ENCODE measurements around the gene LRRN4CL.
"Not testable (repeated sequence)": the region's sequence is repeated elsewhere in the genome, so short reads cannot be mapped to it uniquely, and the experiment has no call there.

Gene LRRN4CL

DNA sequence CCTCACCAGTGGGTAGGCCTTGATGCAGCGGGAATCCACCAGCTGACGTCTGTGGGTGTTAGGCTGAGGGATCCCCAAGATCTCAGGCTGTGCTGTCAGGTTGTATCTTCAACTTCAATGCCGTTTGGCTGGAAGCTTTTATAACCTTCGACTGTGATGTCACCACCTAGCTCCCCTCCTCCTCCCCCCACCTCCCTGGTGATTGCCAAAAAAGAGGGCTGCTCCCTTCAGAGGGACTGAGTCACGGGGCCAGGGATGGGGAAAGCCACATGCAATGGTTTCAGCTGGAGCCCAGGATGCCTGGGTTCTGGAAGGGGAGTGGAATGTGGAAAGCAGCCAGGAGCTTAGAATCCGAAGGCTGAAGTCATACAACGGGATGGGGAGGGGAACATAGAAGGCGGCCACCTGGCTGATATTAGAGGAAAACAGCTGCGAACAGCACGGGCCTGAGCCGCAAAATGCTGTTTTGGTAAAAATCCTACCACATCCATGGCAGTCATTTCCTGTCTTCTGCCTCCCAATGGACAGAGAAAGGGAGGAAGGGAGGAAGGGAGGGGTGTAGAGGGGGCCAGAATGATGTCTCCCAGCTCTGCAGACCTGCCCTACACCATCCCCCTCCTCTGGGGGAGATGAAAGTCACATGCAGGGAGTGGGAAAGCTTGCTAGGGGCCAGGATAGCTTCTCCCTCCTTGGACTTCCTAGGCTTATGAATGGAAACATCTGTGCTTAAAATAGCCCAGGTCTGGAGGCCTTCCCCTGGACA lies at the start of gene LRRN4CL:
LRRN4CL (minus strand) TSS at position 110 of the 763 bp plus-strand sequence. CDS start 1,022 bp downstream, outside the sequence.
- no peak for DNase-seq (ENCODE audit: low read depth in 2 of 3, low spot score in 2 of 3)

- no peak for DNase-seq (ENCODE audit: low read depth in 2 of 3, low spot score in 2 of 3)
Observed at GRCh38 chr11:62737196-62737595, 47.9 kb upstream of the LRRN4CL start.

DNA sequence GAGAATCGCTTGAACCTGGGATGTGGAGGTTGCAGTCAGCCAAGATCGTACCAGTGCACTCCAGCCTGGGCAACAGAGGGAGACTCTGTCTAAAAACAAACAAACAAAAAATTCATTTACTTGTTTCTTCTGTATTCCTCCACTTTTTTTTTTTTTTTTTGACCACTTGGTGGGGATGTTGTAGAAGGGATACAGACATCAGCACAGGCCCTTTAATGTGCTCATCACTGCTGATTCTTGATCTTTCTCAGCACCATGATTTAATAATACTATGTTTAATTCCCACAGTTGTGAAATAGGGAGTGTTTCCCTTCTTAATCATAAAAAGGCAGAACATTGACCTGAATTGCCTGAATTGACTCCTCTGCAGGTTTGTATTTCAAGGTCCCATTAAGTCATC lies 43.5 kb upstream of the LRRN4CL start:
- DNase-seq (ENCODE audit: low read depth in 2 of 3, low spot score in 2 of 3) = no peak

GRCh38 chr11:62730076-62730475 lies 40.7 kb upstream of the LRRN4CL start:
- DNase-seq (ENCODE audit: low read depth in 2 of 3, low spot score in 2 of 3) = not testable (repeated sequence)

DNA sequence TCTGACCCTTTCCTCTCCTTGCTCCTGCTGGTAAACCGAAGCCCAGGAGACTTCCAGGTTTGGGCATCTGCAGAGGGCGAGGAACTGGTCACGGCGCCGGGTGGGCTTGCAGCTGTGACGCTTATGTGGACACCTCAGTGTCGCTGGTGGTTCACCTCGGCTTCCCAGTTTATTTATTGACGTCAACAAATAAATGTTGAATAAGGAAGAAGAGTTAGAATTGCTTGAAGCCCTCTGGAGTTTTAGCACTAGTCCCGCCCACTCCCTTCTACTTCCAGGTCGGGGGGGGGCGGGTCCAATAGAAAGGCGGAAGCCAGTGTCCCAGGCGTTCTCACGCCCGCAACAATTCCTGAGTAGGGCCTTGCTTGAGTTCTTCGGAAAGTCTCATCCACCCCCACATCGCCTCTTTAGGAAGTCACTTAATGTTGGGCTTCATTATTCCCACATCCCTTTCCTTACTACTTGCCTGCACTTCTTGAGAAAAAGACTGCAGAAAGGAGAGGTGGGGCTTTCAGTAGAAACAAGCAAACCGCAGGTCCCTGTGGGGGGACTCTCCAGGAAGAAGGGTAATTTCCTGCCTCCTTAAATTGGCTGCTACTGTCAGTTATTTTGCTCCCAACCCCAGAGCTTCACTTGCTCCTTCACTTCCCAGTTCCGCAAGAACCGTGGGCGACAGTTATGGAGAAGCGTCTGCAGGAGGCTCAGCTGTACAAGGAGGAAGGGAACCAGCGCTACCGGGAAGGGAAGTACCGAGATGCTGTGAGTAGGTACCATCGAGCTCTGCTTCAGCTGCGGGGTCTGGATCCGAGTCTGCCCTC lies 39.0 kb upstream of the LRRN4CL start, which contains the start of gene TTC9C:
TTC9C (plus strand) TSS at position 316 of the 818 bp plus-strand sequence; CDS start at position 679, 363 bp downstream.
- peak; percentile 54 to 67 (median 61) for DNase-seq (ENCODE audit: low read depth in 2 of 3, low spot score in 2 of 3)

DNA sequence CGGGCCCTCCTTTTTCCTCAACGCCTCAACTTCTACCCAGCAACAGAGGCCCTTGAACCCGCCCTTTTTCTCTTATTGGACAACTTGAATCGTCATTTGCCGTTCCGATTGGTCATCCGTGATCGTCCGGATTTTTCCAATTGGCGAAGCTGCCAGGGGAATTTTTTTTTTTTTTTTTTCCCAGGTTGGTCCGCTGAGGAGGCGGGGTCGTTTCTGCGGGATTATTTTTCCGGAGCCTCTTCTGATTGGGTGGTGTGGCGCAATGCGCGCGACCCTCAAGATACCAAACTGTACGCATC lies 38.5 kb upstream of the LRRN4CL start:
- peak in 2 of 3 experiments; percentile 44 to 61 for DNase-seq (ENCODE audit: low read depth in 2 of 3, low spot score in 2 of 3)

GRCh38 chr11:62727165-62727871 lies 38.0 kb upstream of the LRRN4CL start, which contains the start of gene HNRNPUL2:
TSS of gene HNRNPUL2 (minus strand) at chr11:62727457. CDS start at chr11:62727156, 301 bp downstream.
- DNase-seq (ENCODE audit: low read depth in 2 of 3, low spot score in 2 of 3) = peak; percentile 91 to 99 (median 93)

DNA sequence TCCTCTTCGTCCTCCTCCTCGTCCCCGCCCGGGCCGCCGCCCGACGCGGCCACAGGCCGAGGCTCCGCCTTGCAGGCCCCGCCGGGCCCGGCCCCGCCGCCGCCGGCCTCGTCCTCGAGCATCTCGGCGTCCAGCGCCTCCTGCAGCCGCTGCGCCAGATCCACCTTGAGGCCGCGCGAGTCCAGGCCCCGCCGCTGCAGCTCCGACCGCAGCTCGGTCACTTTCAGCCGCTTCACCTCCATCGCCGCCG lies 37.5 kb upstream of the LRRN4CL start:
- no peak for DNase-seq (ENCODE audit: low read depth in 2 of 3, low spot score in 2 of 3)

DNA sequence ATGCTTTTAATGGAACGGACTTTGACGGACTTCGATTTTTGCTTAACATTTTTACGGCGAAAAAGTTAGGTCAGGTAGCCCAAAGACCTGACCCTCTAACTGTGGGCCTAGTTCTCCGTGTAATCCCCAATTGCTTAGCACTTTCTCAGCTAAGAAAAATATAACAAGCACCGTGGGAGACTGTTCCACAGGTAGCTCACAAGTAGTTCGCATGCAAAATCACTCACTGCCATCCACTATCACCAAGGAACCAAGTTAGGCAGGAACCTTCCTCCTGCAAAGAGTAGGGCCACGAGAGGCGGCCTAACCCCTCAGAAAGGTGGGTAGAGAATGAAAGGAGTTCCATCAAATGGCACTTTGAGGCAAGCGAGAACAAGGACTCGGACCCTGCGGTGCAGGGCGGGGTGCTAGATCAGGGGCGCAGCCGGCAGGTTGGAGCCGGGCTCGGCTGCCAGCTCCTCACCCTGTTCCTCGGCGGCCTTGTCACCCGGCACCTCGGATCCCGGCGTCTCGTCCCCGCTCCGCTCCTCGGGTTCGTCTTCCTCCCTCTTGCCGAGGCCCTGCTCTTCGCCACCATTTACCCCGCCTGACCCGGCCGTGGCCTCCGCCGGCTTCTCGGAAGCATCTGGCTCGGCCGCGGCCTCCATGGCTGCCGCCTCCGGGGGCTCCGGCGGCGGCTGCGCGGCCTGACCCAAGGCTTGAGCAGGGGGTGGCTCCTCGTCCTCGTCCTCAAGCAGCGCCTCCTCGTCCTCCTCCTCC lies 37.0 kb upstream of the LRRN4CL start:
- no peak for DNase-seq (ENCODE audit: low read depth in 2 of 3, low spot score in 2 of 3)

GRCh38 chr11:62725646-62726045 lies 36.3 kb upstream of the LRRN4CL start:
- DNase-seq (ENCODE audit: low read depth in 2 of 3, low spot score in 2 of 3) = no peak

DNA sequence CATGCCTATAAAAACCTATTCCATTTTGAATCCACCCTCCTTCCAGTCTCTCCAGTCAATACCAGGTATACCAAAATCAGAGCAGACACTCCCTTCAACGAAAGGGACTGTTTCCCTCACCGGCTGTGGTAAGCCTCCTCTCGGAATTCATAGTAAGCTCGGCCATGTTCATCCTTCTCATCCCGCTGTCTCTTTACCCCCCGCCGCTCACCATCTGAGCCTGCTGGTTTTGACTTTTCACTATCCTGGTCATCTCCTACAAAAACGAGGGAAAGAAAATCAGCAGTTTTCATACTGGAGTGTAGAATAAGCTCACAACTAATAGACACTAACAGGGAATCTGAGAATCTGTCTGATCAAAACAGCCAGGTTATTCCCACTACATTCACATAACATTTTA lies 34.8 kb upstream of the LRRN4CL start:
- DNase-seq (ENCODE audit: low read depth in 2 of 3, low spot score in 2 of 3) = no peak

DNA sequence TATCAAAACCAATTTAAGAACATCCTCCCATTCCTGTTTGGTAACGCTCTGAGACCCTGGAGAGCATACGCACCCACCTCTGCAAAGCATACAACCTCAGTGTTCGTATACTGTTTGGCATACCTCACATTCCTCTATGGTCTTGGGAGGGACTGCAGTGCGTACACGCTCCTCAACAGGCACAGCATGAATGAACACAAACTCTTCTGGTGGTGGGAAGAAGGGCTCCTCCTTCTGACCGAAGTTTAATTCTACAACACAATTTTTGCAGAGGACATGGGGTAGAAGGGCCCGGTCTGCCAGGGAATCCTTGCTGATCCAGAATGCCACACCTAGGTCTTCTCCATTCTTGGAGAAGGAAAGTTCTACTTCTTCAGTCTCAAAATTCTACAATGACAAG lies 32.7 kb upstream of the LRRN4CL start:
- DNase-seq (ENCODE audit: low read depth in 2 of 3, low spot score in 2 of 3) = no peak

GRCh38 chr11:62719302-62719978 lies 30.1 kb upstream of the LRRN4CL start:
- no peak for DNase-seq (ENCODE audit: low read depth in 2 of 3, low spot score in 2 of 3)

DNA sequence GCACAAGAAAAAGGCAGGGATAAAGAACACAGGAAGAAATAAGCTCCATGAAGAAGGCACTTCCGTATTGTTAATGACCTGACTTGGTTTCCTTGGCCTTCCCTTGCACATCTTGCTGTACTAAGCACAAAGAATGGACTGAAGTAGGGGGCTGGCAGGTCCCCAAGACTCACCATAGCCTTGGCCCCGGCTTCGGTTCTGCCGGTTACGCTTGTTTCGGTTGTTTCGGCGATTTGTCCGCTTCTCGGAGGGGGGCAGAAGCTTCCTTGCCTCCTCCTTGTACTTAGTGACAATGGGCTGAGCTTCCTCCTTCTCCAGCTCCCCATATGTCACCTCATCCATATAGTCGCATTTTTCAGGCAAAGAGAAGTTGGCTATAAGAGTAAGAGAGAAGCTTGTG lies 27.5 kb upstream of the LRRN4CL start:
- DNase-seq (ENCODE audit: low read depth in 2 of 3, low spot score in 2 of 3) = no peak

- DNase-seq (ENCODE audit: low read depth in 2 of 3, low spot score in 2 of 3) = no peak
Observed at GRCh38 chr11:62716206-62716605, 26.9 kb upstream of the LRRN4CL start.

GRCh38 chr11:62715150-62716130 lies 26.1 kb upstream of the LRRN4CL start:
- DNase-seq (ENCODE audit: low read depth in 2 of 3, low spot score in 2 of 3) = no peak

DNA sequence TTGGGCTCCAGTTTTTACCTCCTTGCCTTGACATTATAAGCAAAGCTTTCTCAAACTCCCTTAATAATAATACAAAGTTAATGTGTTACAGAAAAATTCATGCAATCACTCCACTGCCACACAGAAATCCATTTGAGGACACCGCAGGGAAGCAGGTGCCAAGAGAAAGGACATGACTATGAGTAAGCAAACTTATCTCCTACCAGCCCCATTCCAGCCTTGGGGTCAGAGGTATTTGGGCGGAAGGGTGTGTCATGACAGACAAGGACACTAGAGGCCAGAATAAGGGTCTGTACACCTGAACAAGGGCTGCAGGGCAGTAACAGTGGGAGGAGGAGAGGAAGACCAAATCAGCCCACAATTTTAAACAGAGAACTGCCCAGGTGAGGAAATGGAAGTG lies 24.0 kb upstream of the LRRN4CL start:
- DNase-seq (ENCODE audit: low read depth in 2 of 3, low spot score in 2 of 3) = no peak

- no peak for DNase-seq (ENCODE audit: low read depth in 2 of 3, low spot score in 2 of 3)
Observed at GRCh38 chr11:62712861-62713260, 23.5 kb upstream of the LRRN4CL start.

DNA sequence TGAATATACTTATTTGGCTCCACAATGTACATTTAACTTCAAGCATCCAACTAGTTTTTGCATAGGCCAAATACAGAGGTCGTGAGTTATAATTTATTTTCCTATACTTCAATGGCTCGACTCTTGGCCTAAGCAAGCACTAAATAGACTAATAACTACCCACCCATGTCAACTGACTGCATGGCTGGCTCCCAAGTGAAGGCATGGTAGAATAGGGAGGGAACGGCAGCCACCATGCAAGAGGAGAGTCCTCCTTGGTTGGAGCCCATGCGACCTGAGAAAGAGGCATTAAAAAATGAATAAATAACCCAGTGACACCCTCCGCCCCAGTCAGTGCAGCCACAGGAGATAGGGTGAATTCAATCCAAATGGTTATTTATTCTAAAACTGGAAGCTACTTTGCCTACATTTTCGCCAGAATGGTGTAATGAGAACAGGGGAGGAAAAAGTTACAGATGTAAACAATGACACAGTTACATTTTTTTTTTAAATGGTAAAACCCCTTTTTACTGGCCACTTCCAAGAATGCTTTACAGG lies 23.0 kb upstream of the LRRN4CL start:
- DNase-seq (ENCODE audit: low read depth in 2 of 3, low spot score in 2 of 3) = no peak
